ENCODE measurements around the gene FBXL16.
"Not testable (repeated sequence)": the region's sequence is repeated elsewhere in the genome, so short reads cannot be mapped to it uniquely, and the experiment has no call there.

- TF ChIP-seq CTCF (IDR thresholded peaks at IDR 0.05; ENCODE audit: low read depth, low read length, missing input control); REST (IDR thresholded peaks at IDR 0.05); TAF1 (conservative IDR thresholded peaks at IDR 0.05); HNF4G (IDR thresholded peaks at IDR 0.05); JUND (IDR thresholded peaks at IDR 0.05): not testable (repeated sequence)
Observed at GRCh38 chr16:691242-691641, 14.4 kb downstream of the FBXL16 start.

All from liver (tissue), 3 donors.